Stimulated activated CD4-positive, alpha-beta T cell treated with anti-CD3 and anti-CD28 coated beads, TNF-alpha, amount 100 ng/mL, for 1 hour (primary cell): Measurements from ENCODE around the gene C3orf22.
"Not testable (repeated sequence)": the region's sequence is repeated elsewhere in the genome, so short reads cannot be mapped to it uniquely, and the experiment has no call there.

Source experiments
- DNase-seq, 3 donors: peaks; one replicate each; pipeline ENCODE4 v3.0.0-alpha.2; 2020; ENCODE audit warnings: low read depth in 3 of 3, low spot score in 1 of 3

The C3orf22 gene, protein sequence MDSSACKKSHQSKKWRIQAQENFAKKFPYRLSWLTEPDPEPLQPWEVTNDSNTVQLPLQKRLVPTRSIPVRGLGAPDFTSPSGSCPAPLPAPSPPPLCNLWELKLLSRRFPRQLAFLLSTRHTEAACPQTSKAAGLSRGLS

DNA sequence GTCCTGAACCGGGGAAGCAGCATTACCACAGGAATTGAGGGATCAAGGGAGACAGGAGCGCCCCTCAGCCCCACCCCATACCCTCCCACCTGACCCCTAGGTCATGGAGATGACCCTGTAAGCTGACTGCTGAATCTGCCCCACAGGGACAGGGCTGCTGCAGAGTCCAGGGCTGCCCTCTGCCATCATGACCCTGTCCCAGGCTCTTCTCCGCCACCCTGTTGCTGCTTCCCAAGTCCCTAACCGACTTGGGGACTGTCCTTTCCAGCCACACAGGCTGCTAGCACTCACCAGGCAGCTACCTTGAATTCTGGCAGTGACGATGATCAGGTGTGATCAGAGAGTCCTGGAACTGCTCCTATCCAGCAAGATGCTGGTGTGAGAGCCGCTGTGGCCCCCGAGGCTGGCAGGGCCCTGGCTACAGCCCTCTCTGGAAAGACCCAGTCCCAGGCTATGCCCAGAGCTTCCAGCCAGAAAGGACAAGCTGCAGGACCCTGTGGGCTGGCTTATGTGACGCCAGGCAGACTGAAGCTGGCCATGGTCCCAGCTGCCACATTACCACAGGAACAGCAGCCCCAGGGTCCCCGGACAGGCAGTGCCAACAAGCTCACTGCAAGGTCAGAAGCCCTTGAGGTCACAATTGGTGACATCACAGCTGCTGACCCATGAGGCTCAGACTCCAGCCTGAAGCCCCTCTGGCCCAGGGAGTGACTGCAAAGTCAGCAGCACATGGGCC, at the start of gene C3orf22:
C3orf22 (minus strand) TSS at position 597 of the 736 bp plus-strand sequence. CDS start 5,542 bp downstream, outside the sequence.
- no peak for DNase-seq

DNA sequence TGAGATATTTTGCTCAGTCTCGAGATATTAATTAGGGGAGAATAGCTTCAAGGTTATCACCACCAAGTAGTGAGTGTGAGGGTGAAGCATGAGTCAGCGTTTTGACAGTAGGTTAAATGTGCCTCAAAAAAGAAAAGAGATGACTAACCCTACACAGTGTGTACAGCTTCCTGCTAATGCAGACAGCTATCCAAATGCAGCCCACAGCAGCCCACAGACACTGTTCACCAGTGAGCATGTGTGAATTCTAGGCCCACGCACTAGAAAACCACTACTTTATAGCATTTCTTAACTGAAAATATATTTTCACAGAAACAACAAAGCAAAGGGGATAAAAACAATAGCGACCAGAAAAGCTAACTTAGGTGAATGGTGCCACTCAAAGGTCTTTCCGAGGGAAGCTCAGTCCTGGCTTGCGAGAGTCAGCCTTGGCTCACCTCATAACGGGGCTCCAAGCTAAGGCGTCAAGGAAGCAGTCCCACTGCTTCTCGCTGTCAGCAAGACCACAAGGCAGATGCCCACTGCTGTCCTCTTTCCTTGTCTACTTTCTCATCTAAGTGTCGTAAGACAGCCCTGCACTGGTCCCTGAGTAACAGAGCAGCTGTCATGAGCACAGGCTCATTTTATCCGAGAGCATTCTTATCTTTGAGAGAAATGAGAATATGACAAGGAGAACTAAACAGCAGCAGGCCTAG, 48.6 kb upstream of the C3orf22 start:
- no peak for DNase-seq

DNA sequence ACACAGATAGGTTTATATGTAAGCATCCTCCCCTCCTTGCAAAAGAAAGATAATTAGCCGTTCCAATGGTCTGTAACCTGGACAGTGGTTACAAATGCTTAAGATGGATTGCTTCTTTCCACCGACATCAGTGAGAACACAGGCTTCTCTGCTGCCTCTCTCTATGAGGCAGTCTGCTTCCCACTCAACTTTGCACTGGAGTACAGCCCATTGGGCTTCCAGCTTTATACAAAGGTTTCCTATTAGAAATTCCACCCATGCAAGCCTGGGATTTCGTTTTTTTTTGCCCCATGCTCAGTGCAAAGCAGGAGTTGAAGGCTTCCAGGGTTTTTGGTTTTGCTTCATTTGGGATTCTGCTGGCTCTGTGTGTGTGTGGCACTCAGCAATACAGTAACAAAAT, 47.3 kb upstream of the C3orf22 start:
- DNase-seq: no peak

DNA sequence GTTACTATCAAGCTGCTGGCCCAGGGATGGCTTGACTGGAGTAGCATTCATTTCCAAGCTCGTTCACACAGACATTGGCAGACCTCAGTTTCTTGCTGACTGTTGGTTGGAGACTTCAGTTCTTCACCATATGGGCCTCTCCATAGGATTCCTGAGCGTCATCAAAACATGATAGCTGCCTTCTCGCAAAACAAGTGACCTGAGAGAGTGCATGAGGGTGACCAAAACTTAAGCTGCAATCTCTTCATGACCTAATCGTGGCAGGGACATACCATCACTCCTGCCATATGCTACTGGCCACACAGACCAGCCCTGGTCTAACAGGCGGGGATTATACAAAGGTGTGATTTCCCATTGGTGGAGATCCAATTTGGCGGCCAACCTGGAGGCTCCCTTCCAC, 46.0 kb upstream of the C3orf22 start:
- no peak for DNase-seq

DNA sequence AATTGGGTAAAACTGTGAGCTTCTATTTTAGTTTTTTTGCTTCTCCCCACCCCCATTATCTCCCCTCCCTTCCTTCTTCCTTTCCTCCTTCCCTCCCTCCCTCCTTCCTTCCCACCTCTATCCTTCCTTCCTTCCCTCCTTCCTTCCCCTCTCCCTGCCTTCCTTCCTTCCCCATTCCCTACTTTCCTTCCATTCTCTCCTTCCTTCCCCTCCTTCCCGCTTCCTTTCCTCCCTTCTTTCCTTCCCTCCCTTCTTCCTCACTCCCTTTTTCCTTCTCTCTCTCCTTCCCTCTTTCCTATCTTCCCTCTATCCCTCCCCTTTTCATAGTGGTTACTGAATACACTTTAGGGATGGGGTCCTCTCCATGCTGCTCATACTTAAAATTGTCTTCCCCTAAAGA, 40.4 kb upstream of the C3orf22 start:
- no peak for DNase-seq

DNA sequence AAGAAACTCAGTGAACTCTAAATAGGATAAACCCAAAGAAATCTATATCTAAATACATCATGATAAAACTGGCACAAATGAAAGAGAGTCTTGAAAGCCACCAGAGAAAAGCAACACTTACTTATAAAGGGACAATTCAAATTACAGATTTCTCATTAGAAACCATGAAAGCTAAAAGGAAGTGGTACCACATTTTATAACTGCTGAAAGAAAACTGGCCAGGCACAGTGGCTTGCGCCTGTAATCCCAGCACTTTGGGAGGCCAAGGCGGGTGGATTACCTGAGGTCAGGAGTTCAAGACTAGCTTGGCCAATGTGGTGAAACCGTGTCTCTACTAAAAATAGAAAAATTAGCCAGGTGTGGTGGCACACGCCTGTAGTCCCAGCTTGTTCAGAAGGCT, 36.7 kb upstream of the C3orf22 start:
- not testable (repeated sequence) for DNase-seq

DNA sequence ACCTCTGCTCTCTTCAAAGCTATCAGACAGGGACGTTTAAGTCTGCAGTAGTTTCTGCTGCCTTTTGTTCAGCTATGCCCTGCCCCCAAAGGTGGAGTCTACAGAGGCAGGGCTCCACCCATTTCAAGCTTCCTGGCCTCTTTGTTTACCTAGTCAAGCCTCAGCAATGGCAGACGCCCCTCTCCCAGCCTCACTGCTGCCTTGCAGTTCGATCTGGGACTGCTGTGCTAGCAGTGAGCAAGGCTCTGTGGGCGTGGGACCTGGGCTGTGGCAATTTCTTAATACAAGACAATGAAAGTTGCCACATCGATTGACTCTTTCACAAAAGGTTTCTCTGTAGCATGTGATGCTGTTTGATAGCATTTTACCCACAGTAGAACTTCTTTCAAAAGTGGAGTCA, 32.8 kb upstream of the C3orf22 start:
- not testable (repeated sequence) for DNase-seq

DNA sequence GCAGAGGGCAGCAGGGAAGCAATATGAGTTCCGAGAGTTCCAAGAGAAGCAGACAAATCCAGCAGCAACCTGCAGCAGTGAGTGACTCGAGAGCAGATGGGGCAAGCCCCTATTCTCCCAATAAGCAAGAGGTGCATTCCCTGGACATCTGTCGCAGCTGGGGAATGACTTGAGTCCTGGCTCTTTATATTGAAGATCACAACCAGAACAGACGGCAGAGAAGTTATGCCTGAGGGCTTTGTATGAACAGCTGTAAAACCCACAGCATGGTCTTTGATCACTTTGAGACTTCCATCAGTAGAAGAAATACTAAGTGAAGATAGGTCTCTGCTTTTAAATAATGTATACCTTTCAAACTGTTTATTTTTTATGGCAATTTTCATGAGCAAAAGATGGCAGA, 23.6 kb upstream of the C3orf22 start:
- DNase-seq: no peak

DNA sequence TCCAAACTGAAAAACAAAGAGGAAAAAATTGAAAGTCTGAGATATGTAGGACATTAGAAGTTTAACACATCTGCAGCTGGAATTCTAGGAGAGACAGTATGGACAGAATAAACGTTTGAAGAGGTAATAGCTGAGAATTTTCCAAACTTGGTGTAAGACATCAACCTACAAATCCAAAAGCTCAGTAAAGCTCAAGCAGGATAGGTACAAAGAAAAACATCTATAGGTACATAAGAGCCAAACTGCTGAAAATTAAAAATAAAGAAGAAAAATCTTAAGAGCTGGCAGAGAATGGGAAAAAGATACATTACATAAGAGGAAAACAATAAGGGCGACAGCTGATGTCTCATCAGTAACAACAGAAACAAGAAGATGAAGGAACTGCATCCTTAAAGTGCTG, 22.8 kb upstream of the C3orf22 start:
- no peak for DNase-seq

DNA sequence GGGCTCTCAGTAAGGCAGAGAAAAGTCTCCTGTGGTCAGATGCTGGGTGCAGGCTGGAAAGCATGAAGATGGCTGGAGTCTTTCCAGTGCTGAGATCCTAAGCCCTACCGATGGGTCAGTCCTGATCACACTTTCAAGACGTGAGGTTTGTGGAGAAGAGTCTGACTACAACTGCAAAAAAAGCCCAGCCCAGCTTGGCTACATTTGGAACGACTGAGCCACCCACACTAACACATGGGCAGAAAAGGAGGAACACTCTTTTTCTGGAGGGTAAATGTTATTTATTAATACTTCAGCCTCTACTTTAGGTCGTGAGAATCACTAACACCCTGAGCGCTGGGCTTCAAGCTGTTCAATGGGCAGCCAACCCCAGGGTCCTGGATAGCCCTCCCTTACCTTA, 22.0 kb upstream of the C3orf22 start:
- no peak for DNase-seq

DNA sequence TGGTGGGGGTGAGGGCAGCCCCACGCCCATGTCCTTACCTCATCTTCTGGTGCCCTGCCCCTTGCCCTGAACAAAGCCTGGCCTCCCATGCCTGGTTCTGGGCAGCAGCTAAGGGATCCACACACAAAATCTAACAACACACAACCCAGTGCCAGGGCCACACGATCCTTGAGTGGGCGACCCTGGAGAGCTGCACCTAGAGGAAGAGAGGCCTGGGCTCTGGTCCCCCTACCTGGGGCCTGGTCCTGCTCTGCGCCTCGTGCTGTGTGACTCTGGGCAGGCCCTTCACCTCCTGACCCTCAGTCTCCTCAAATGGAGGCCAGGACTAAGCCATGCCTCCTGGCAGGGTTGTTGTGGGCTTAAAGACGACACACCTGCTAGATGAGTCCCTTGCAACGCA, 20.0 kb upstream of the C3orf22 start:
- no peak for DNase-seq

DNA sequence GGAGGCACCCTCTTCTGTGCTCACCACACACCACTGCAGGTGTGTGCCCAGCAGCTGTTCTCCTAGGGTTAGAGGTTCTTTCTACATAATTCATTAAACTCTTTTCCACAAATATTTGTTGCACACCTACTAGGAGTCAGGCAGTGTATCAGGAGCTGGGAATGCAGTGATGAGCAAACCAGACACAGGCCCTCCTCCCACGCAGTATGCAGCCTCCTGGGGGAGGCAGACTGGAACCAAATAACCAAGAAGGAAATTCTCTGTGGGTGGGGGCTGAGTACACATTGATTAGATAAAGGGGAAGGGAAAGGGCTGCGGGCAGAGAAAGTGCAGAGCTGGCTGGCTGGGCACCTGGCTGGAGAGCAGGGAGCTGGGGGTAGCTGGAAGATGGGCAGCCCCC, 18.5 kb upstream of the C3orf22 start:
- DNase-seq: no peak

DNA sequence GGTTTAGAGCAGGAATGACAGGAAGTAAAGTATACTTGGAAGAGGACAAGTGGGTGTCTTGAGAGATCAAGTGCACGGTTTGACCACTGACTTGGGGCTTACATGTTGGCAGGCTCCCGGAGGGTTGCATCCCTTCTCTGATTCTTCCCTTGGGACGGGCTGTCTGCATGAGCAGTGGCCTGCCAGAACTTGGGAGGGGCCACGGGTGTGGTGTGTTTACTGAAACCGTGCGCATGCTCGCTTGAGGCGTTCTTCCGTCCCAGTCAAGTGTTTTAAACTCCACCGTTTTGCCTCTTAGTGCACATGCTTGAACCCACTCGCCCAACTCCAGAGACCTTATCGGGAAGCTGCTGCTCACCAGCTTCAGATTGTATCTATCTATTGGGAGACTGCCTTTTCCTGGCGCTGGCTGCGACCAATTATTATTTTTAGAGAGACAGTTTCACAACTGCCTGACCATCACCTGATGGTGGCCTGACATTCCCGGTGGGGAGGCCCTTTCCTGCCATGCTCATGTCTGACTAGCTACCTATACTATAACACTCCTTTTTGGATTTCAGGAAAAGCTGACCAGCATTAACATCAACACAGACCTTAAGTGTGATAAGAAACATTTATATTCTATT, 14.9 kb upstream of the C3orf22 start:
- no peak for DNase-seq

DNA sequence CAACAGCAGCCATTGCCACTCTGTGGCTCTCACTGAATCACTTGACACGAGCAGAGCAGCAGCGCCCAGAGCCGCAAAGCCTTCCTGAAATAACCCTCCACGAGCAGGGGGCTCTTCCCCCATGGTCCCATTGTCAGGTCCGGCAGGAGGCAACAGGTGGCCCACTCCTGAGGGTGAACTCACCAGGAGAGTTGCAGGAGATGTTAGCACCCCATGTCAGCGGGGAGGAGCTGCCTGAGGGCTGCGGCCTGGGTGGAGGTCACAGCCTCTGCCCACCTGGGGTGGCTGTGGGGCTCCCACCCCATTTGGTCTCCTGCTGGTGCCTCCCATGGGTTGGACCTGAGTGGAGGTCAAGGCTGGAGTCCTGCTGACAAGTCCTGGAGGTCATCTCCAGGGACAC, 12.3 kb upstream of the C3orf22 start:
- no peak for DNase-seq

DNA sequence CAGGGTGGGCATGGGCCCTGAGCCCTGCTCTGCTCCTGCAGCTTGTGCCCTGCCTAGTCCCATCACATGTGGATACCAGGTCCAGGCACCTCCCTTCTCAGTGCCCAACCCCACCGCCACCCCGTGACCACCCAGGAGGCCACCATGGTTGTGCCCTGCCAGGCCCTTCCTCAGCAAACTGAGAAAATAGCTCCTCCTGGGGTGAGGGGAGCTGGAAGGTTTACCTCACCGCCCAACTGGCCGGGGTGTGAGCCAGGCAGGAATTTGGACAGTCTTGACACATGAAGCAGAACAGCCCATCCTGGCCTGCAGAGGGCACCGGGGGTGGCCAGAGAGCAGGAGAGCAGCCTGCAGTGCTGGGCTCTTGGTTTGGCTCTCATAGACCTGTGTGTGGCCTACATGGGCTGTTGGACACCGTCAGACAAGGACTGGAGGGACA, 11.4 kb upstream of the C3orf22 start:
- DNase-seq: no peak

DNA sequence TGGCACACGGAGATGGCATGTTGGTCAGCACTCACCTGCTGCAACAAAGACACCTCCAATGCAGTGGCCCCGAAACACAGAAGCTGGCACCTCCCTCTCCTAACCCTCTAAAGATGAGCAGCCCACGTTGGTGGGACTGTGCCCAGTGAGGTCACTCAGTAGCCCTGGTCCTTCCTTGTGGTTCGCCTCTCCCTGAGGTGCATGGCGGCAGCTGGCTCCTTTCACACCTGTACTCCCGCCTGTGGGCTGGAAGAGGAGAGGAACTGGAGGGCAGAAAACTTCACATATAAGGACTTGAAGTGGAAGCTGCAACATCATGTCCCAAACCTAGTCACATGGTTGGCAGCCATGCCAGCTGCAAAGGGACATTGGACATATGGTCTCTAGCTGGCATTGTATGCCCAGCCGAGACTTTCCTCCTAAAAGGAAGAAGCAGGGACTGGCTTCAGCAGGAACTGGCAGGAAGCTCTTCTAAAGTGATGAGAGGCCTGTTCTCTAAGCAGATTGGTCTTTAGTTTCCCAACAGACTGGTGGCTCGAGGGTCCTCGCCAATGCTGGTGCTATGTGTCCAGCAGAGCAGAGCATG, 10.8 kb upstream of the C3orf22 start:
- DNase-seq: no peak

DNA sequence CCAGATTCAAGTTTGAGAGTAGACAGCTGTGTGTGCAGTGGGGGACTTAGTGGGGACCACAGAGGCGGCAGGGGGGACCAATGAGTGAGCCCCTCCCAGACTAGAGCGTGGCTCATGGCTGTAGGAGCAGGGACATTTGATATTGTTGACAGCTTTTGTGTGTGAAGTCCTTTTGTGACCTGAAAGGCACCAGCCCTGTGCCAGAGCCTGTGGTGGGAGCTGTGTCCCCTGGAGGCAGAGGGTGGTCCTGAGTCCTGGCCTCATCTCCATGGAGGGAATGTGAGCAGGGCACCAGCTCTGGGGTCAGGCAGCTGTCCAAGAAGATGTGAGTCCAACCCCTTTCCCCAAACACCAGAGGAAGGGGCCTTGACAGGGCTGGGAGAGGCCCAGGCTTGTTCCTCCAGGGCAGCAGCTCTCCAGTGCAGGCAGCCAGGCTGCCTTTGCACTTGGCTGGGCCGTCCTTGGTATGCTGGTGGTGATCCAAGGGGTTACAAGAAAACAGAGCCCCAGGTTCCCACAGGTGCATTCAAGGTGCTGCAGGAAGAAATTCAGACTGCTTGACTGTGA, 10.1 kb upstream of the C3orf22 start:
- no peak for DNase-seq

DNA sequence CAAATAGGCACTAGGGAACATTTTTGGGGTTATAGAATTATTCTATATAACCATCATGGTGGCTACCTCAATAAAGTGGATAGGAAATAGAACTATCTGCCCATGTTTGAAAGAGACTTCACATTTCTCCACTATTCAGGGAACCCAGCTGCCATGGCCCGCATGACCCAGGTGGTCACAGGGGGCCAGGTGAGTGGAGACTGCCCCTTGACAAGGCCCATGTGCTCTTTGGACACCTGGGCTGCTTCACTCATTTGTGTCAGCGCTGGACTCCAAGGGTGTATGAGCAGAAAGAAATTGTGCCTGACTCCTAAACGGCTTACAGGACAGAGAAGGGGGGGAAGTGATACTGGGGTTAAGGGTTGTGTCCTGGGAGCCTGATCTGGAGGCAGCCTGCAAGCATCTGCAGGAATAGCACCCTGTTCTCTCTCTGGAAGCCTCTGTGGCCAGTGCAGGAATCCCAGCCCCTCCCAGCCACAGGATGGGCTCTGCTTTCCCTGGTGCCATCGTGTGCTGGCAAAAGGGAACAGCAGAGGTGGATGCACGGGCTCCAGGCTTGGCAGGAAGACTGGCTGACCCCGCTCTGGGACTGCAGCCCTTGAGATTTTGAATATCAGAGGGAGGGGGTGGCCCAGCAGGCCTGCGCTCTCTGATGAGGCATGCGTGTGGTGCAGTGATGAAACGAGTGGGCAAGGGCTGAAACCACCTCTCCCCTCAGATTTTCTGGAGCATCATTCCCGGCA, 9.1 kb upstream of the C3orf22 start:
- no peak for DNase-seq

DNA sequence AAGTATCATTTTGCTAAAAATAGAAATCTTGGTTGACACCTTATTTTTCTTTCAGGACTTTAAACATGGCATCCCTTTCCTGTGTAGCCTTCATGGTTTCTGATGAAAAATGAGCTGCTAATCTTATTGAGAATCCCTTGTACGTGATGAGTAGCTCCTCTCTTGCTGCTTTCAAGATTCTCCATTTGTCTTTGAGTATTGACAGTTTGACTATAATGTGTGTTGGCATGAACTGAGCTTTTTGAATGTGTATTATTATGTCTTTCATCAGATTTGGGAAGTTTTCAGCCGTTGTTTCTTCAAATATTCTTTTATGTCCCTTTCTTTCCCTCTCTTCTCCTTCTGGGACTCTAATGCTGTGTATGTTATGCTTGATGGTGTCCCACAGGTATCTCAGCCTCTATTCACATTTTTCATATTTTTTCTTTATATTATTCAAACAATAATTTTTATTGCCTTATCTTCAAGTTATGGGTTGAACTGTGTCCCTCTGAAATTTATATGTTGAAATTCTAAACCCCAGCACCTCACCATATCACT, 4.1 kb upstream of the C3orf22 start:
- DNase-seq: no peak

DNA sequence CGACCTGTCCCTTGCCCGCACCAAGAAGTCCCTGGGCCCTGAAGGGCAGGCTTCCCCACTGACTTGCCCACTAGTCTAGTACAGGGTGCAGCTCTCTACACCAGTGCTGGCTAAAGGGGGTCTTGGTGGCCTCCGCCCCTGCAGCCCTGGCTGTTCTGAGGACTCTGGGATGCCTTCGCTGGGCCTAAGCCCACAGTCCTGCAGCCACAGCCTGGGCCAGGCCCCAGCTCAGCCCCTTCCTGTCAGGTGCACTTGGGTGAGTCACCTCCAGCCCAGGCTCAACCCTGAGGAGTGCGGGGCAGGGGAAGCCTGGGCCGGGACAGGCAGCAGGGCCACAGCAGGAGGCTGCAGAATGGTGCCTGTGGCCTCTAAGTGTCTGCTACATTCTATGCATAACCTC, 971 bp downstream of the C3orf22 start:
- no peak for DNase-seq

DNA sequence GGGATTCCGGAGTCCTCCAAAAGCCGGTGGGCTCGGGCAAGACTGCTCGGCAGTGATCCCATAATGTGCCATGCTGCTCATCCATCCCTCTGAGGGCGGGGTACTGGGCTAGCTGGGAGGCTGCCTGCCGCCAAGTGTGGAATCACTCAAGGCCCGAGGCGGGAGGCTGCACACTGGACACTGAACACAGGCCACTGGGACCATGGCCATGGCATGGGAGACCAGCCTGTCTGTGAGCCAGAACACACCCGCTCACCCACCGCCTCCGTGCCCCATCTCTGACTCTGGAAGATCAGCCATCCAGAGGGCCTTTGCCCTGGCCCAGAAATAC, 1.4 kb downstream of the C3orf22 start:
- no peak for DNase-seq
